HG03354 (cell line): Measurements from ENCODE around the gene LRRC72.
"Not testable (repeated sequence)": the region's sequence is repeated elsewhere in the genome, so short reads cannot be mapped to it uniquely, and the experiment has no call there.

Experiments
- ATAC-seq: cut with Tn5 transposase; IDR thresholded peaks from one replicate; pipeline ENCODE4 v1.9.1; 2021; ENCODE audit warnings: mild to moderate bottlenecking; ENCODE audit not compliant: unreplicated experiment, poor library complexity, severe bottlenecking

LRRC72 gene

DNA sequence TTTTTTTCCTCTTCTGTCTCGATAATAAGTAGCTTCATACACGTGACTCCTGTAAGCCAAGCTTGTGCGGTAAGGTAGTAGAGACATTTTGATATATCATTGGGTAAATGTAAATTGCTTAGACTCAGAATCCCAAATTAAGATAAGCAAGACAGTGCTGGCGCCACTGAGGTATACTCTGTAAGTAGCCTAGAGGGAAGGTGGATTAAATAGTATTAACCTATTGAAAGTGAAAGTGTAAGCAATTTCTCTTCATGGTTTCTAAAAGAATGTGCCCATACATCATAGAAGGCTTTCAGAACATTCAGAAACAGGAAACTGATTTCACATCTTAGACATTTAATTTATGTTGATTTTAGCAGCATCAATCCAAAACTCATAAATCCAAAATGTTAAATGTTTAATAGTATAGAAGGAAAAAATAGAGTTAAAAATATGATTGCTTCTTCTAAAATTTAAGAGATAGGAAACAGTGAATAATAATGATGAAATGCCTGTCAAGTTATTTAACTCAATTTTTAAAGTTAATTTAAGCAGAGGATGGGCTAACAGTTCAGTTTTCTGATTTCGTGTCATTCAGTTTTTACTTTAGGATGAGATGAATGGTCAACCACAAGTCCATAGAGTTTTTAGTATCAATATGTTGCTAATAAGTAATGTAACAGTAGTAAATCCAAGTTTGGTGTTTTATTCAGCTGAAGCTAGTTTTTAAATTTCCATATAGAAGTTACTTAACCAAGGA is 36.8 kb downstream of the LRRC72 start:
- peak; percentile 83 for ATAC-seq

DNA sequence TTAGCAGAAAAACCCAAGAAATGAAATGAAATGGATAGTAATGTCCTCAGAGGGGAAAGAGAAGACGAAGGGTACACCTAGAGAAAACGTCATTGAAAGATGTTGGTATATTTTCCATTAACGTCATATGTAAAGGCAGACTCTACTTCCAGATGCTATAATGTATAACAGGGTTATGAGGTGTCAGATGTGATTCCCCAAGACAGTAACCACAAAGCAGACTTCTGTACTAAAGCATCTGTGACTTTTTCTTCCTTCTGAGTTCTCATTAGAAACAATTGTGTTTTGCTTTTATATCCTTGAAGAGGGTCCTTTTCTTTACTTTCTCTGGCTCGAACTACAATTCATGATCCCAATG is 37.4 kb downstream of the LRRC72 start:
- peak; percentile 59 for ATAC-seq

DNA sequence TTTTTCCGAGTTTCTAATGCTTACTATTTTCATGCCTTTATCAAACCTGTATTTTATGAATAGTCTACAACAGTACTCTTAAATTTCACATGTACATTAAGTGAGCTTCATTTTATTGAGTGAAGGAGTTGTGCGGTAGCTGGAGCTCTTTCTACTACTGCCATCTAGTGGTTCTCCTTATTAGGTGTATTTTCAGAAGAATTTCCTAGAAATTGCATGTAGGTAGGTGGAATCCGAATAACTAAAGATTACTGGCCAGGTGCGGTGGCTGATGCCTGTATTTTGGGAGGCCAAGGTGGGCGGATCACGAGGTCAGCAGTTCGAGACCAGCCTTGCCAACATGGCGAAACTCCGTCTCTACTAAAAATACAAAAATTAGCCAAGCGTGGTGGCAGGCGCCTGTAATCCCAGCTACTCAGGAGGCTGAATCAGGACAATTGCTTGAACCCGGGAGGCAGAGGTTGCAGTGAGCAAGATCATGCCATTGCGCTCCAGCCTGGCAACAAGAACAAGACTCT is 38.3 kb downstream of the LRRC72 start:
- ATAC-seq: peak; percentile 60

DNA sequence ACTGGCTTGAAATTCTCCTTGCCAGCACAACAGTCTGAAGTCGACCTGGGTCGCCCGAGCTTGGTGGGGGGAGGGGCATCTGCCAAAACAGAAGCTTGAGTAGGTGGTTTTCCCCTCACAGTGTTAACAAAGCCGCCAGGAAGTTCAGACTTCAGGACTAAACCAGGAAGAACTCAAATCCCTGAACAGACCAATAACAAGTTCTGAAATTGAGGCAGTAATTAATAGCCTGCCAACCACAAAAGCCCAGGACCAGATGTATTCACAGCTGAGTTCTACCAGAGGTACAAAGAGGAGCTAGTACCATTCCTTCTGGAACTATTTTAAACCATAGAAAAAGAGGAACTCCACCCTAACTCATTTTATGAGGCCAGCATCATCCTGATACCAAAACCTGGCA is 45.3 kb downstream of the LRRC72 start:
- no peak for ATAC-seq

DNA sequence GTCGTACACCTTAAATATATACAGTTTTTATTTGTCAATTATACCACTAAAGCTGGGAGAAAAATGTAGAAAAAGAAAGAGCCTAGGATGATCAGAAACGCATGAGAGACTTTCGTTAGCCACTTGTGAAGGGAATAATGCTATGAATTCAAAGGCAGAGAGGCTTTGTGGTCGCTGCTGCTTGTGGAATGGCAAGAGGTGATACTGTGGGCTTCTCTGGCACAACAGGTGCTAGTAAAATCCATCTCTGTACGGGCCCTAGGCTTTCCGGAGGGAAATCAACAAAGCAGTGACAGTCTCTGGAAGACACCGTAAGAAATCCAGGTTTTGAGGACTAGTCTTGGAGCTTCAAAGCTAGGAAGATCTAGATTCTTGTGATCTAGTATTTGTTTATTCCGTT is 52.6 kb downstream of the LRRC72 start:
- ATAC-seq: no peak

DNA sequence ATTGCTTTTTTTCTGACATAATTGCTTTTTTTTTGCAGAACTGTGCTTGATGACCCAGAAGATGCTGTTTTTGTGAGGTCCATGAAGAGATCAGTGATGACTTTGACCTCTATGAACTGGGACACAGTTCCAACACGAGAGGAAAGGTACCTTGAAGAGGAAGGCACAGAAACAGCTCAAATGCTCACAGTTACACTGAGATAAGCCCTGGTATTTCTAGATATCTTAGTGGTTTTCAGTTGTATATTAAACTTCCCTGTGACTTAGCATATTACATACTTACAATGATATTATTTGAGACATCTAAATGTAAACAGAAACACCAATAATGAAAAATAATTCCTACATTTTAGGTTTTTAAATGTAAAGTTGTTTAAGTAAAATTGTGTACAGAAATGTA is 54.7 kb downstream of the LRRC72 start:
- ATAC-seq: no peak

DNA sequence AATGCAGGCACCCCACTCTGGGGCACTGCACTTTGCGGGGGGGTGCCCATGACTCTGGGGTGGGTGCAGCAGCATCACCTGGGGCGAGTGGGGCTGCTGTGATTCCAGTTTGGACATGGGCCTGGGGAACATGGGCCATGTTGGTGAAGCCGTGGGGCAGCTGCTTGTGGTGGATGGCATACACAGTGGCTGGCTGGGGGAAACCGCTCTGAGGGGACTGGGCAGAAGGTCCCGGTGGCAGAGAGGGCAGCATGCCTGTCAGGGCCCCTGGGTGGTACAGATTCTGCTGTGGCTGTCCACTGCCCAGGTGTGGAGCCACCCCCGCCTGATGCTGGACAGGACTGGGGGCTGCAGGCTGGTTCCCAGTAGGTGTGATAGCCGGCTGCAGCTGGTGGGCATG is 57.2 kb downstream of the LRRC72 start:
- ATAC-seq: no peak

DNA sequence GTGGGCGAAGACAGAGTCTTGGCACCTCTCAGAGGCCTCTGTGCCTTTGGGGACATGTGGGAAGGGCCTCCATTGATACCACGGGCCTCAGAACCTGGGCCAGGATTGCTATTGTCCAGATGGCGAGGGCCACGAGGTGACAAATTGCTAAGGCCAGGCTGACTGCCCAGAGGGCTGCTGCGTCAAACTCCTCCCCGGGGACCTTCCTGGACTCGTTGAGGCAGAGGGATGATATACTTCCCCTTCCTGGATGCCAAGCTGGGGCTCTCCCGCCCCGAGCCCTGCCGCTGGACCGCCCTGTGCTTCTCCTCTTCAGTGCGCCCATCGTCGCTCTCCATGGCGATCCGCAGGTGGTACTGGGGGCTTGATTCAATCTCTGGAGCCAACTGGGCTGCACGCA is 58.9 kb downstream of the LRRC72 start:
- ATAC-seq: no peak

DNA sequence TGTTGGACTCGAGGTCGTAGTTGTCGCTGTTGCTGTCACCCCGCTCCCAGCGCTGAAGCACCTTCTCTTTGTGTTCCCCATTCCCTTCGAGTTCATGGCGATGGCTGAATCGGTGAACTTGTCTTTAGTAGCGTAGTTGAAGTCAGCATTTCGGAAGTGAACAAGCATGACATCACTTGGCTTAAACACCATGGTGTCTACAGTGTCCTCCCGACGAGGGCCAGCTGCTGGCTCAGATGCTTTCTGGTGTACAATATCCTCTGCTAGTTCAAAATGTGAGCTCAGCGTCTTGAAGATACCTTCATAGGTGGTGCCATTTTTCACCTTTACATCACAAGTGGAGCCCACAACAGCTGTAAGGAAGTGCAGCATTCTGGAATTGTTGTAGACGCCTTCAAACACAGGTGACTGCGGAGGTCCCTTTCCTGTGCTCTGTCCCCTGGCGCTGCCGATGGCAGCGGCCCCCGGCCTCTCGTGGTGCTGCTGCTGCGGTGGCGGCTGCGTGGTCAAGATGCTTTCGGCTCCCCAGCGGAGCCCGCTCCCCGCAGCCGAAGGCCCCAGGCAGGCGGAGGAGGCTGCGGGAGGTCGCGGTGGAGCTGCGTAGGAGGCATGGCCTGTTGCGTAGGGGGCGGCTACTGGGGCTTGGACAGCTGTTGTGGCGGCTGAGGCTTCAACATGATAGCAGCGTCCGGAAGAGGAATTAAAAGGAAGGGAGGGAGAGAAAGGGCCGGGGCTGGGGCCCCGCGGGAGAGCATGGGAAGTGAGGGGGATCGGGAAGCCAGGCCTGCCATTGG is 59.7 kb downstream of the LRRC72 start:
- no peak for ATAC-seq

DNA sequence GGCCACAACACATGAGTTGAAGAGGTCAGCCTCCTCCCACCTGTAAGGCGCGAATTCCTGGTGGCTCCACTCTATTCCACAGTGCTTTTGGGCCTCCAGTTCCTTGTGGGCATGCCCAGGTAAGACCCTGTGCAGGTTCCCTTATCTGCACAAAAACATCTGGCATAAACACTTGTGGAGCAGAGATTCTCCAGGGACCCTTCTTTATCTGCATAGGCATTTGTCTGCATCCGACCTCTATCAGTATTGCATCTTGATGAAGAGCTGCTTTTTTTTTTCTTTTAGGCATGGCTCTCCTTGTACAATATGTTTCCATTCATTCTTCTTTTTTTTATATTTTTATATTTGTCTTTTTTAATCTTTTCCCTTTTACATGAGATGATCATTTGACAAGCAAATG is 60.5 kb downstream of the LRRC72 start:
- ATAC-seq: no peak

DNA sequence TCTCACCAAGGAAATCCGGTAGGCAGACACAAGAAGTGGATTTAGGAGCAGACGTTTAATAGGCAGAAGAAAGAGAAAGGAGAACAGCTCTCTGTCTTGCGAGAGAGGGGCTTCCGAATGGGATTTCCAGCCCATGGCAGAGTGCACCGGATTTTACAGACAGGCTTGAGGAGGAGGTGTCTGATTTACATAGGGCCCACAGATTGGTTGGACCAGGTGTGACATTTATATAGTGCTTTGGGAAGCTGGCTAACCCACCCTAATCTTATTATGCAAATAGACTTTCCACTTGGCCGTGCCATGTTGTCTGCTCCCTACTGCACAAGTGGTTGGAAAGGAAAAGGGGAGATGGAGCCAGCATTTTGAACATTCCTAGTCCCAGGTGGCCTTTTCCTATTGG is 61.2 kb downstream of the LRRC72 start:
- ATAC-seq: no peak

DNA sequence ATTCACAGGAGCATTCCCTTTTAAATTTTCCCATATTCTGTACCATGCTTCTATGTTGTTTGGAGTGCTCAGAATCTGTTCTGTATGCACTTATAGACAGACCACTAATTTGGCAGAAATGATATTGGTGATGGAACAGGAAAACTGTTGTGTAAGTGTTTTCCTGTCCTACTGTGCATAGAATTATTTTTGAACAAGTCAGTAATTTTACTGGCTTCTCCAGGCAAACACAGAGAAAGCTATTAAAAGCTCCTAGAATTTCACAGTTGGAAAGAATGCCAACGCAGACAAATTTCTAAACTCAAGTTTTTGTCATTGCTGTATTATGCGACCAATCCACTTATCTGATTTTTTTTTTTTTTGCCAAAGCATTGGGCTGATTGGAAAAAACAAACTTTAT is 63.3 kb downstream of the LRRC72 start:
- ATAC-seq: no peak

DNA sequence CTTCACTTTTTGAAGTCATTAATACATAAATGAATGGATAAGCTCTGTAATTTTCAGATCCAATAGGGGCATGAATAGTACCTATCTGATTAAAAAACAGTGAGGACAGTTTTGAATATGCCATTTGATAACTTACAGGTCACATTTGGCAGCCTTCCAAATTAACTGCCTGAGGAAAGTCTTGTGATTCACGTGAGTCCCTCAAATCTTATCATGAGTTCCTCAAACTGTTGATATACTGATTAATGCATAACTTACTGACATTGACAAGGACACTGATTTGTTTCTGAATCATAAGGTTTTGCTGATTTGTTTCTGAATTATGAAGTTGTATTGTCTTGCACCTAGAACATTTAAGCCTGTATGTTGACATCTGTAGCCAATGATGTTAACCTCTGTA is 63.8 kb downstream of the LRRC72 start:
- ATAC-seq: no peak

DNA sequence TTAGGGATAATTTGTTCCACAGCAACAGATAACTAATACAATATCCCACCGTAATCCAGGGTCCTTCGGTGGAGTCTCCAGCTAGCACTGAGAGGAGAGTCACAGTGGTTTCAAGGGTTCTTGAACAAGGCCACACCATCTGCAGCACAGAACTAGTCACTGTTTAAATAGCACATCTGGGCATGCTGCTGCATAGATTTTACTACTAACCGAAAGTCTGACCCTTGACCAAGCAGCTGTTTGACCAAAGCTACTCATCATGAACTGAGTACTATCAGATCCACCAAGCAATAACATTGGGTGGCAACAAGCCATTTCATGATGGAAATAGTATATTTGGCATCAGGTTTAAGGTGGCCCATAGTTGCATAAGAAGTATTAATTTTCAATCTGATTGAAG is 65.8 kb downstream of the LRRC72 start:
- no peak for ATAC-seq

DNA sequence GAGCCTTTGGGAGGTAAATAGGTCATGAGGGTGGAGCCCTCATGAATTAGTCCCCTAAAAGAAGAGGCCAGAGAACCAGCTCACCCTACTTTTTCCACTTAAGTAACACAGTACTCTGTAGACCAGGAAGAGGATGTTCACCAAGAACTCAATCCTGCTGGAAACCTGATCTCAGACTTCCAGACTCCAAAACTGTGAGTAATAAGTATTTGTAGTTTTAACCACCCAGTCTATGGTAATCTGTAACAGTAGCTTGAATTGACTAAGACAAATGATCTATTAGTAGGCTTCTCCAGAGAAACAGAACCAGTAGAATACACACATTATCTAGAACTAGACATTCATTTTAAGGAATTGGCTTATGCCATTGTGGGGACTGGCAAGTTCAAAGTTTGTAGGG is 67.4 kb downstream of the LRRC72 start:
- no peak for ATAC-seq

DNA sequence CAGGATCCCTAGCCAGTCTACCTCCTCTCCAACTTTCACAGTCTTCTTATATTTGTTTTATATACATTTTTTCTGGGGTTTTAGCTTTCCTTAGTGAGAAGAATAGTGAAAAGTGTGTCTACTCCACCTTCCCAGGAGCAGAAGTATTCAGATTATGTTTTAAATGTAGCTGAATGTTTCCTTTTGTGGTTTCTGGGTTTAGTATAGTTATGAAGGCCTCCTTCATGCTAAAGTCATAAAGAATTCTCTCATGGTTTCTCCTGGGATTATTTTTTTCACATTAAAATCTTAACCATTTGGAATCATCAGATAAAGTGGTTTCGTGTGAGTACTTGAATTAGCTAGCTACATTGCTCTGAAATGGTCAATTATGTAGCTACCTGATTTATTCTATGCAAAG is 68.1 kb downstream of the LRRC72 start:
- no peak for ATAC-seq

DNA sequence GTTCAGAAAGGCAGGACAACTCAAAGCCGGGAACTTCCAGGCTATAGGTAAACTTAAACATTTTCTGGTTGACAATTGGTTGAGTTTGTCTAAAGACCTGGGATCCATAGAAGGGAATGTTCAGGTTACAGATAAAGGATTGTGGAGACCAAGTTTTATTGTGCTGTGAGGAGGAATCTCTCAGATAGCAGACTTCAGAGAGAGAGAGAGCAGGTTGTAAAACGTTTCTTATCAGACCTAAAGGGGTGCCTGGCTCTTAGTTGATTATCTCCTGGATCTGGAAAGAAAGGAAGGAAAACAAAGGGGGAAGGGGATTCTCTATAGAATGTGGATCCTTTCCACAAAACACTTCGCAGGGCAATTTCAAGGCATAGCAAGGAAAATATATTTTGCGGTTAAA is 69.0 kb downstream of the LRRC72 start:
- not testable (repeated sequence) for ATAC-seq

DNA sequence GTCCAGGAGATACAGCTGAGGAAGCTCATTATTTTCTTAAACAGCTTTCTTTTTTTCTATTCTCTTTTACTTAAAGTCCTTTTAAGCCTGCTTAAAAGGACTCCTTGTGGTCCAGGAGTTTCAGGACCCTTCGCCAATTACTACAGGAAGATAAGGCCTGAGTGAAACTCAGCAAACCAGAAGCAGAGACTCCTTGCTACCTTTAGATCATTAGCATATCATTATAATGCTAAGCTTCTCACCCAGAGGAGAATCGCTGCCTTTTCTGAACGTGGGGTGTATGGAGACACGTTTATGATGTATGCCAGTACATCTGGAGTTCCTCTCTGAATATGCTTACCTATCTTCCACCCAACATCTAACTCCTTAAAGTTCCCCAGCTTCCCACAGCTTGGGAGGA is 71.4 kb downstream of the LRRC72 start:
- ATAC-seq: no peak

DNA sequence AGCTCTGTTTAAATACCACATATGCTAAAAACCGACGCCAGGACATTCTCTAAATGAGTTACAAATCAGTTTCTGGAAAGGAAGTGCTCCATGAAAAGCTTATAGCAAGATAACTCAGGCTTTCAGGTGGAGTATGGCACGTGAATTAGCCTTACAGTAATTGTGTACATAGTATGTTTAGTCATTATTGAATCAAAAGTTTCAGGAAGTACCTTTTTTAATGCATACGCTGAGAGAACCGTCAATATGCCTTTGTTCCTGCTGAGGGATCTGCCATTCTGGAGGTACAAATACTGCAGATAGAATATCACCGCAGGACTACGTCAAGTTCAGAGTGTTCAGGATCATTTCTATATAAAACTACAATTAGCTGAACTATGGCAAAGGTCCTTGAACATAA is 73.2 kb downstream of the LRRC72 start:
- ATAC-seq: no peak

DNA sequence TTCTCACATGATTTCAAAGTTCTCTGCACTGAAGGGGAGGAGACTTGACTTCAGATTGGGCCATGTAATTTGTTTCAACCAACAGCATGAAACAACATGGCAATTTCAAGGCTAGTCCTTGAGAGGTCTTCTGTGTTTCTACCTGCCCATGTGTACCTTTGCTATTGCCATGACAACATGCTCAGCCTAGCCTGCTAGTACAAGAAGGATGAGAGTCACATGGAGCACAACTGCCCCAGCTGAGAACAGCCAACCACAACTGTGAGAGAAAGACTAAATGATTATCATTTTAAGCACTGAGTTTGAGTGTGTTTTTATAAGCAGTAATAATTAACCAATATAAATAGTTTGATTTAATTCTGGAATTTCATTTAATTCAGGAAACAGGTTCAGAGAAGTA is 77.0 kb downstream of the LRRC72 start:
- ATAC-seq: no peak

DNA sequence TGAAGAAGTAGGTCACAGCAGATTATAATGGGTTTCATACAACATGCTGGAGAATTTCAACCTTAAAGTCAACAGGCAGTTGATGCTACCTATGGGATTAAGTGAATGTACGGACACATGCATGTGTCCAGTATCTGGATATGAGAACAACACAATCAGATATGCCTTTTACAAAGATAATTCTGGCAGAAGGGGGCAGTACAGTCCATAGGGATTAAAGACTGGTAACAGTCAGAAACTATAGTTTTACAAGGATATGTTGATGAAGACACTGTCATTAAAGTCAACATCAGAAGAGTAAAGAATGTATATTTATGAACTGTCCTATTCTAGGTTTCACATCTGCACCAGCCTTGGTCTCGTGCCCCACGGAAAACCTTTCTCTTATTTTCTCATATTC is 77.4 kb downstream of the LRRC72 start:
- no peak for ATAC-seq
